PC-9 (cell line): ENCODE measurements around the gene SYDE2.

Experiments used
- EZH2 ChIP-seq: fragments of 200-600 bp; sonication (generic); IDR thresholded peaks from 2 replicates; pipeline ENCODE4 v1.8.0; 2017; ENCODE audit warnings: antibody characterized with exemption, low read depth
- TF ChIP-seq, protein P1 (sequence below): fragments of 200-600 bp; sonication (generic); conservative IDR thresholded peaks from 2 replicates; pipeline ENCODE4 v1.6.1; 2017; ENCODE audit warnings: mixed run types, antibody characterized with exemption, mild to moderate bottlenecking, moderate library complexity

DNA sequence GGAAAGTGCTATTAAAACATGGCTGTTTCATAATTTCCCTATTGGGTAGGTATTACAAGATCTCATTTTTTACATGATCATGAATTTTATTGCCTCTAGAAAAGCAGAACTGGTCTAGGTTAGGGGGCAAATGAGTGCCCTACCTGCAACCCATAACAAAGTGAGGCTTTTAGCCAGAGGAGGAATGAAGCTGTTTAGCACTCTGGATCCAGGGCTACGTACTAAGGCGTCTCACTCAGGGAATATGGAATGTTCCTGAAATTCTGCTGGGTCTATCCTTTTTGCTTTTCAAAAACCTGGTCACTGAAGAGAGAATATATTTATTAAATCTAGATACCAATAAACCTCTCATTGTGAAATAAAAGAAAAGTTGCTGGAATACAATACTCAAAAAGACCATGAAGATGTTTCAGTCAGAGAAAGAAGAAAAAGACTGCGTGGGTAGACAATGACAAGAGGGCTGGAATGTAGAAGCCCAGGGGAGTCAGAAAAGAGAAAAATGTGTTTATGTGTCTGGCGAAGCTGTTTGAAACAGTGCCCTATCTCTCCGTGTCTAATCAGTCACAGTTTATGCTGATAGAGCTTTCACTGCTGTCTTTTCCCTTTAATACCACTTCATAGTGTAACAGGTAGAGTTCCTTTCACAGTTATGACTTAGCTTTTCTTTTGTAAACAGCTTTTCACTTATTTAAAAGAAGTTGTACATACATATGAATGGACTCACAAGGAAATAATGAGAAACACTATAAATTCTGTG lies 25.0 kb upstream of the SYDE2 start:
- TF ChIP-seq, protein P1, sequence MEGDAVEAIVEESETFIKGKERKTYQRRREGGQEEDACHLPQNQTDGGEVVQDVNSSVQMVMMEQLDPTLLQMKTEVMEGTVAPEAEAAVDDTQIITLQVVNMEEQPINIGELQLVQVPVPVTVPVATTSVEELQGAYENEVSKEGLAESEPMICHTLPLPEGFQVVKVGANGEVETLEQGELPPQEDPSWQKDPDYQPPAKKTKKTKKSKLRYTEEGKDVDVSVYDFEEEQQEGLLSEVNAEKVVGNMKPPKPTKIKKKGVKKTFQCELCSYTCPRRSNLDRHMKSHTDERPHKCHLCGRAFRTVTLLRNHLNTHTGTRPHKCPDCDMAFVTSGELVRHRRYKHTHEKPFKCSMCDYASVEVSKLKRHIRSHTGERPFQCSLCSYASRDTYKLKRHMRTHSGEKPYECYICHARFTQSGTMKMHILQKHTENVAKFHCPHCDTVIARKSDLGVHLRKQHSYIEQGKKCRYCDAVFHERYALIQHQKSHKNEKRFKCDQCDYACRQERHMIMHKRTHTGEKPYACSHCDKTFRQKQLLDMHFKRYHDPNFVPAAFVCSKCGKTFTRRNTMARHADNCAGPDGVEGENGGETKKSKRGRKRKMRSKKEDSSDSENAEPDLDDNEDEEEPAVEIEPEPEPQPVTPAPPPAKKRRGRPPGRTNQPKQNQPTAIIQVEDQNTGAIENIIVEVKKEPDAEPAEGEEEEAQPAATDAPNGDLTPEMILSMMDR = no peak
- no peak for TF ChIP-seq EZH2
